ENCODE results near the gene PSMD5.

PSMD5 gene

GRCh38 chr9:120870206-120870605 is 27.5 kb upstream of the PSMD5 start:
- peak overlapping the region; percentile 77 for H3K4me2 ChIP-seq (ENCODE audit: low read length)
- H3K27ac ChIP-seq (ENCODE audit: low read depth, low read length), result peak overlapping the region; percentile 69

GRCh38 chr9:120869726-120870125 is 27.0 kb upstream of the PSMD5 start:
- TF ChIP-seq EZH2phosphoT487 (IDR thresholded peaks at IDR 0.05; ENCODE audit: borderline replicate concordance, low read length) (no peak), CTCF (IDR thresholded peaks at IDR 0.05; ENCODE audit: low read depth, low read length, poor library complexity, severe bottlenecking) (no peak)
- H3F3A ChIP-seq (ENCODE audit: control insufficient read depth, insufficient read depth), result peaks cover 26% of the 10 kb centered on the region
- no peaks in the 10 kb centered on the region for H3K9me2 ChIP-seq (replicated peaks; ENCODE audit: control insufficient read depth, low read length)
- H3K27me3 ChIP-seq (ENCODE audit: control insufficient read depth, low read length), result no peaks in the 10 kb centered on the region
- H3K36me3 ChIP-seq (ENCODE audit: control insufficient read depth, low read length), result peaks cover 90% of the 10 kb centered on the region
- H3K4me2 ChIP-seq (ENCODE audit: low read length), result peak overlapping the region; percentile 77
- H3K79me2 ChIP-seq (ENCODE audit: control insufficient read depth, low read length), result peaks cover 24% of the 10 kb centered on the region
- peaks cover 48% of the 10 kb centered on the region for H3K4me1 ChIP-seq (ENCODE audit: control insufficient read depth, low read length)
- H3K27ac ChIP-seq (ENCODE audit: low read depth, low read length), result peak overlapping the region; percentile 69
- H3K9me3 ChIP-seq (ENCODE audit: control insufficient read depth, insufficient read depth, low read length), result no peaks in the 10 kb centered on the region
- no peaks in the 10 kb centered on the region for H4K20me1 ChIP-seq (ENCODE audit: control insufficient read depth, insufficient read depth, low read depth, low read length)
- peak overlapping the region; percentile 71 for H3K4me3 ChIP-seq (ENCODE audit: low read length)

More at GRCh38 chr9:120870206-120870605, 27.5 kb upstream of the PSMD5 start:
- TF ChIP-seq CTCF (IDR thresholded peaks at IDR 0.05; ENCODE audit: low read depth, low read length, poor library complexity, severe bottlenecking) (no peak), EZH2phosphoT487 (IDR thresholded peaks at IDR 0.05; ENCODE audit: borderline replicate concordance, low read length) (no peak)
- Histone ChIP-seq H3K79me2 (ENCODE audit: control insufficient read depth, low read length) (peaks cover 28% of the 10 kb centered on the region), H3K36me3 (ENCODE audit: control insufficient read depth, low read length) (peaks cover 91% of the 10 kb centered on the region), H3K4me3 (ENCODE audit: low read length) (peak overlapping the region; percentile 71; the same call in 1 of the 2 replicates), H3K4me1 (ENCODE audit: control insufficient read depth, low read length) (peaks cover 53% of the 10 kb centered on the region), H3K27me3 (ENCODE audit: control insufficient read depth, low read length) (no peaks in the 10 kb centered on the region), H3F3A (ENCODE audit: control insufficient read depth, insufficient read depth) (peaks cover 31% of the 10 kb centered on the region), H3K9me2 (replicated peaks; ENCODE audit: control insufficient read depth, low read length) (no peaks in the 10 kb centered on the region), H3K9me3 (ENCODE audit: control insufficient read depth, insufficient read depth, low read length) (no peaks in the 10 kb centered on the region), H4K20me1 (ENCODE audit: control insufficient read depth, insufficient read depth, low read depth, low read length) (no peaks in the 10 kb centered on the region)

GRCh38 chr9:120869360-120869687 is 26.6 kb upstream of the PSMD5 start:
- Histone ChIP-seq H3K79me2 (ENCODE audit: control insufficient read depth, low read length) (peaks cover 20% of the 10 kb centered on the region), H4K20me1 (ENCODE audit: control insufficient read depth, insufficient read depth, low read depth, low read length) (no peaks in the 10 kb centered on the region), H3F3A (ENCODE audit: control insufficient read depth, insufficient read depth) (peaks cover 23% of the 10 kb centered on the region), H3K27me3 (ENCODE audit: control insufficient read depth, low read length) (no peaks in the 10 kb centered on the region), H3K4me1 (ENCODE audit: control insufficient read depth, low read length) (peaks cover 44% of the 10 kb centered on the region), H3K36me3 (ENCODE audit: control insufficient read depth, low read length) (peaks cover 87% of the 10 kb centered on the region), H3K4me2 (ENCODE audit: low read length) (peak overlapping the region; percentile 77), H3K9me3 (ENCODE audit: control insufficient read depth, insufficient read depth, low read length) (no peaks in the 10 kb centered on the region), H3K4me3 (ENCODE audit: low read length) (peak overlapping the region; percentile 71), H3K9me2 (replicated peaks; ENCODE audit: control insufficient read depth, low read length) (no peaks in the 10 kb centered on the region), H3K27ac (ENCODE audit: low read depth, low read length) (peak overlapping the region; percentile 69)
- TF ChIP-seq CTCF (IDR thresholded peaks at IDR 0.05; ENCODE audit: low read depth, low read length, poor library complexity, severe bottlenecking), result no peak
- TF ChIP-seq EZH2phosphoT487 (IDR thresholded peaks at IDR 0.05; ENCODE audit: borderline replicate concordance, low read length), result no peak
